MM.1S (cell line): ENCODE results near the gene SLC4A5.

Experiments
- DNase-seq: peaks from one replicate; pipeline ENCODE4 v3.0.0-alpha.2; 2015
- H2AFZ ChIP-seq: fragments of 300-600 bp; sonication (generic); 2 replicates; pipeline ENCODE4 v1.6.0; 2016; ENCODE audit warnings: antibody characterized with exemption, low read length
- H3F3A ChIP-seq: fragments of 300-600 bp; sonication (generic); 2 replicates; pipeline ENCODE4 v1.6.1; 2016; ENCODE audit warnings: mild to moderate bottlenecking, antibody characterized with exemption, low read length, moderate library complexity, mixed read lengths; ENCODE audit not compliant: insufficient read depth
- H3K27ac ChIP-seq: fragments of 300-600 bp; sonication (generic); 2 replicates; pipeline ENCODE4 v1.5.1; 2016; ENCODE audit warnings: mild to moderate bottlenecking, low read length
- H3K27me3 ChIP-seq: fragments of 300-600 bp; sonication (generic); replicated peaks from 2 replicates; pipeline ENCODE4 v1.6.0; 2016; ENCODE audit warnings: low read length; ENCODE audit not compliant: insufficient read depth
- H3K36me3 ChIP-seq: fragments of 300-600 bp; sonication (generic); replicated peaks from 2 replicates; pipeline ENCODE4 v1.6.1; 2016; ENCODE audit warnings: mild to moderate bottlenecking, low read length, mixed read lengths; ENCODE audit not compliant: insufficient read depth
- H3K4me1 ChIP-seq: fragments of 300-600 bp; sonication (generic); 2 replicates; pipeline ENCODE4 v1.6.1; 2016; ENCODE audit warnings: low read length, mixed read lengths
- H3K4me2 ChIP-seq: fragments of 300-600 bp; sonication (generic); 2 replicates; pipeline ENCODE4 v1.6.0; 2016; ENCODE audit warnings: low read depth, low read length
- H3K4me3 ChIP-seq: fragments of 300-600 bp; sonication (generic); 2 replicates; pipeline ENCODE4 v1.5.1; 2016; ENCODE audit warnings: low read length, mixed read lengths
- H3K79me2 ChIP-seq: fragments of 300-600 bp; sonication (generic); 2 replicates; pipeline ENCODE4 v1.6.1; 2016; ENCODE audit warnings: mixed run types, low read length, mixed read lengths
- H3K9ac ChIP-seq: fragments of 300-600 bp; sonication (generic); 2 replicates; pipeline ENCODE4 v1.6.1; 2016; ENCODE audit warnings: low read length, mixed read lengths
- H3K9me2 ChIP-seq: fragments of 300-600 bp; sonication (generic); replicated peaks from 2 replicates; pipeline ENCODE4 v1.6.1; 2016; ENCODE audit warnings: mild to moderate bottlenecking, low read length, mixed read lengths; ENCODE audit not compliant: insufficient read depth
- H3K9me3 ChIP-seq: fragments of 300-600 bp; sonication (generic); replicated peaks from 2 replicates; pipeline ENCODE4 v1.6.1; 2016; ENCODE audit warnings: mild to moderate bottlenecking, low read length, mixed read lengths; ENCODE audit not compliant: insufficient read depth
- H4K20me1 ChIP-seq: fragments of 300-600 bp; sonication (generic); 2 replicates; pipeline ENCODE4 v1.6.1; 2016; ENCODE audit warnings: mild to moderate bottlenecking, low read length, moderate library complexity, mixed read lengths; ENCODE audit not compliant: insufficient read depth
- CTCF ChIP-seq: fragments of 300-600 bp; sonication (generic); IDR thresholded peaks from 2 replicates; pipeline ENCODE4 v1.5.1; 2016; ENCODE audit warnings: antibody characterized with exemption, low read length, mixed read lengths
- EZH2 ChIP-seq: fragments of 300-600 bp; sonication (generic); optimal IDR thresholded peaks from 2 replicates; pipeline ENCODE3; 2017; ENCODE audit warnings: low read depth, mild to moderate bottlenecking, antibody characterized with exemption, low read length, mixed read lengths
- EZH2phosphoT487 ChIP-seq: fragments of 300-600 bp; sonication (generic); IDR thresholded peaks from 2 replicates; pipeline ENCODE4 v1.6.1; 2018; ENCODE audit warnings: antibody characterized with exemption, low read length

The SLC4A5 gene

GRCh38 chr2:74381751-74382150 is 38.5 kb upstream of the SLC4A5 start:
- no peaks in the 10 kb centered on the region for H3F3A ChIP-seq
- H3K79me2 ChIP-seq: peaks cover 13% of the 10 kb centered on the region
- H3K36me3 ChIP-seq: no peaks in the 10 kb centered on the region; the same call in 1 of the 2 replicates
- H4K20me1 ChIP-seq: no peaks in the 10 kb centered on the region
- no peak overlapping the region for H3K9ac ChIP-seq
- no peaks in the 10 kb centered on the region for H3K27me3 ChIP-seq
- no peak overlapping the region for H3K27ac ChIP-seq
- TF ChIP-seq EZH2 (no peak), CTCF (no peak), EZH2phosphoT487 (no peak)
- H2AFZ ChIP-seq: no peak overlapping the region
- no peaks in the 10 kb centered on the region for H3K4me1 ChIP-seq
- H3K4me2 ChIP-seq: no peak overlapping the region
- no peaks in the 10 kb centered on the region for H3K9me2 ChIP-seq
- H3K9me3 ChIP-seq: no peaks in the 10 kb centered on the region
- DNase-seq: no peak
- no peak overlapping the region for H3K4me3 ChIP-seq

- Histone ChIP-seq H3K9me2 (no peaks in the 10 kb centered on the region), H3K79me2 (peaks cover 13% of the 10 kb centered on the region), H3K9ac (no peak within 1 kb of the TSS), H3K4me3 (no peak within 1 kb of the TSS), H3K27me3 (no peaks in the 10 kb centered on the region), H3K4me2 (no peak within 1 kb of the TSS), H4K20me1 (no peaks in the 10 kb centered on the region), H3K36me3 (no peaks in the 10 kb centered on the region; the same call in 1 of the 2 replicates), H3K4me1 (no peaks in the 10 kb centered on the region), H3F3A (no peaks in the 10 kb centered on the region), H3K27ac (no peak within 1 kb of the TSS), H2AFZ (no peak within 1 kb of the TSS), H3K9me3 (no peaks in the 10 kb centered on the region)
- no peak for DNase-seq
- TF ChIP-seq EZH2 (no peak), EZH2phosphoT487 (no peak), CTCF (no peak)
Observed at GRCh38 chr2:74379851-74380789, 36.9 kb upstream of the SLC4A5 start, which contains the start of gene DCTN1. DCTN1 (minus strand) TSS chr2:74380311; CDS start chr2:74380037, 274 bp downstream.

GRCh38 chr2:74378007-74378406 is 34.8 kb upstream of the SLC4A5 start:
- Histone ChIP-seq H3K9ac (no peak overlapping the region), H4K20me1 (no peaks in the 10 kb centered on the region), H3K27me3 (no peaks in the 10 kb centered on the region), H3K9me3 (no peaks in the 10 kb centered on the region), H3K4me1 (no peaks in the 10 kb centered on the region), H3K4me2 (no peak overlapping the region), H3K4me3 (no peak overlapping the region), H3K9me2 (no peaks in the 10 kb centered on the region), H3K79me2 (peaks cover 13% of the 10 kb centered on the region), H2AFZ (no peak overlapping the region), H3F3A (no peaks in the 10 kb centered on the region), H3K27ac (no peak overlapping the region), H3K36me3 (no peaks in the 10 kb centered on the region; the same call in 1 of the 2 replicates)
- TF ChIP-seq EZH2: no peak
- no peak for TF ChIP-seq CTCF
- no peak for TF ChIP-seq EZH2phosphoT487
- no peak for DNase-seq
